Melanocyte of skin (primary cell): ENCODE measurements around the gene FGD5. TPM values are rescaled to one million over a fixed set of nuclear protein-coding genes. Genes with fewer than 3 reads are reported as not detected.

Experiments
- total RNA-seq, 2 donors: library from RNA; depleted of rRNA; stranded (reverse); fragments of >200 nt; gene quantifications; 2 replicates each; pipeline ENCODE4 v1.2.3, GENCODE V29; 2012

FGD5 gene, protein sequence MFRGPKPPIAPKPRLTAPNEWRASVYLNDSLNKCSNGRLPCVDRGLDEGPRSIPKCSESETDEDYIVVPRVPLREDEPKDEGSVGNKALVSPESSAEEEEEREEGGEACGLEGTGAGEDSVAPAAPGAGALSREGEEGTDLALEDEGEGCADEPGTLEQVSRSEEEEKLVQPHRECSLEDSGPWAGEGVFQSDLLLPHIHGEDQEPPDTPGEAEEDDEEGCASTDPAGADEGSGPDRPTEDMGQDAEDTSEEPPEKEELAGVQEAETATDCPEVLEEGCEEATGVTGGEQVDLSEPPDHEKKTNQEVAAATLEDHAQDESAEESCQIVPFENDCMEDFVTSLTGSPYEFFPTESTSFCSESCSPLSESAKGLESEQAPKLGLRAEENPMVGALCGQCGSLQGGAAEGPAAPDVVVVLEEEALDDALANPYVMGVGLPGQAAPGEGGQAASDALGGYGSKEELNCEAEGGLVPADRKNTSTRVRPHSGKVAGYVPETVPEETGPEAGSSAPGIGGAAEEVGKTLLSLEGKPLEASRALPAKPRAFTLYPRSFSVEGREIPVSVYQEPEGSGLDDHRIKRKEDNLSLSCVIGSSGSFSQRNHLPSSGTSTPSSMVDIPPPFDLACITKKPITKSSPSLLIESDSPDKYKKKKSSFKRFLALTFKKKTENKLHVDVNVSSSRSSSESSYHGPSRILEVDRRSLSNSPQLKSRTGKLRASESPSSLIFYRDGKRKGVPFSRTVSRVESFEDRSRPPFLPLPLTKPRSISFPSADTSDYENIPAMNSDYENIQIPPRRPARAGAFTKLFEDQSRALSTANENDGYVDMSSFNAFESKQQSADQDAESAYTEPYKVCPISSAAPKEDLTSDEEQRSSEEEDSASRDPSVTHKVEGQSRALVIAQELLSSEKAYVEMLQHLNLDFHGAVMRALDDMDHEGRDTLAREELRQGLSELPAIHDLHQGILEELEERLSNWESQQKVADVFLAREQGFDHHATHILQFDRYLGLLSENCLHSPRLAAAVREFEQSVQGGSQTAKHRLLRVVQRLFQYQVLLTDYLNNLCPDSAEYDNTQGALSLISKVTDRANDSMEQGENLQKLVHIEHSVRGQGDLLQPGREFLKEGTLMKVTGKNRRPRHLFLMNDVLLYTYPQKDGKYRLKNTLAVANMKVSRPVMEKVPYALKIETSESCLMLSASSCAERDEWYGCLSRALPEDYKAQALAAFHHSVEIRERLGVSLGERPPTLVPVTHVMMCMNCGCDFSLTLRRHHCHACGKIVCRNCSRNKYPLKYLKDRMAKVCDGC (N-terminal part only)
- not detected for total RNA-seq

DNA sequence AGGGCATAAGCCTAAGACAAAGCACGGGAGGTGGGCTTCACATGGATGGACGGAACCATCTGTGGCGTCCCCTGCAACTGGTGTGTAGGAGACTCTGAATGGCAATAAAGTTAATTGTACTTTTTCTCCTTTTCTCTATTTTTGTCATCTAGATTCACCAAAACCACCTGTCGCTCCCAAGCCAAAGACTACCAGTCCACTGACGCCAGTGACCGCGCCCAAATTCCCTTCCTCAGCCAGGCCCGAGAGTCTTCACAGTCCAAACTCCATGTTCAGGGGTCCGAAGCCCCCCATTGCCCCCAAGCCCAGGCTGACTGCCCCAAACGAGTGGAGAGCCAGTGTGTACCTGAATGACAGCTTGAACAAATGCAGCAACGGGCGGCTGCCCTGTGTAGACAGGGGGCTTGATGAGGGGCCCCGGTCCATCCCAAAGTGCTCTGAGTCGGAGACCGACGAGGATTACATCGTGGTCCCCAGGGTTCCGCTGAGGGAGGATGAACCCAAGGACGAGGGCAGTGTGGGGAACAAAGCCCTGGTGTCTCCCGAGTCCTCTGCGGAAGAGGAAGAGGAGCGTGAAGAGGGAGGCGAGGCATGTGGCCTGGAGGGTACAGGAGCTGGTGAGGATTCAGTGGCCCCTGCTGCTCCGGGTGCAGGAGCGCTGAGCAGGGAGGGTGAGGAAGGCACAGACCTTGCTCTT, at the start of gene FGD5:
Gene FGD5, plus strand, starts transcription at position 159 of the 697 bp plus-strand sequence. Its CDS starts 110 bp downstream, at position 269.

GRCh38 chr3:14947100-14947885, 128.5 kb downstream of the FGD5 start, which contains the start of gene NR2C2:
Gene NR2C2 (plus strand): TSS chr3:14947583. CDS start chr3:15003915, 56,332 bp downstream.

Other genes with a start within 250 kb of the FGD5 start
- 1 to 10 TPM; 6.3 to 8.3 TPM for gene CCDC174, start 167.2 kb upstream of the FGD5 start, total RNA-seq
- not detected for gene C3orf20, start 143.8 kb upstream of the FGD5 start, total RNA-seq
- 10 to 100 TPM; 20.0 to 20.6 TPM for gene NR2C2, start 128.6 kb downstream of the FGD5 start, total RNA-seq
- gene MRPS25, start 246.4 kb downstream of the FGD5 start, total RNA-seq: 10 to 100 TPM; 16.5 to 22.3 TPM